Measurements from ENCODE around the gene PALLD. TPM values are rescaled to one million over a fixed set of nuclear protein-coding genes. Genes with fewer than 3 reads are reported as not detected.

Gene PALLD
- total RNA-seq, 1 experiment from 2014 or later: 18.3 TPM

GRCh38 chr4:168619266-168619631 is 122.4 kb downstream of the PALLD start:
- no peak overlapping the region for H2BK15ac ChIP-seq (ENCODE audit: low read depth, low read length)
- H4K91ac ChIP-seq (ENCODE audit: insufficient read length, low read depth, low read length): no peak overlapping the region
- no peaks in the 10 kb centered on the region for H3K23me2 ChIP-seq (ENCODE audit: insufficient read length, low read depth, low read length, poor library complexity, severe bottlenecking)
- H4K8ac ChIP-seq (replicated peaks; ENCODE audit: insufficient read length, low read depth, low read length): no peak overlapping the region
- H3K27ac ChIP-seq (ENCODE audit: insufficient read length, low read depth, low read length): no peak overlapping the region
- Mint-ChIP-seq H3K4me1 (peaks cover 44 to 49% of the 10 kb centered on the region in 2 experiments), H3K36me3 (ENCODE audit: insufficient read depth in 1 of 3, low read depth in 3 of 3) (no peaks in the 10 kb centered on the region), H3K4me3 (no peak overlapping the region), H3K9me3 (no peaks in the 10 kb centered on the region), H3K27ac (no peak overlapping the region), H3K27me3 (ENCODE audit: low read depth) (no peaks in the 10 kb centered on the region)
- no peak overlapping the region for H3K56ac ChIP-seq (ENCODE audit: insufficient read length, low read depth, low read length)
- H3K9ac ChIP-seq (ENCODE audit: extremely low read depth, insufficient read length, low read length): no peak overlapping the region
- no peak overlapping the region for H2BK20ac ChIP-seq (ENCODE audit: low read depth, low read length, poor library complexity, severe bottlenecking)
- H2AK5ac ChIP-seq (ENCODE audit: insufficient read length, low read length): no peak overlapping the region
- no peak overlapping the region for H3K18ac ChIP-seq (ENCODE audit: insufficient read length, low read depth, low read length)
- H4K20me1 ChIP-seq (ENCODE audit: control insufficient read depth, insufficient read depth, insufficient read length): no peaks in the 10 kb centered on the region
- TF ChIP-seq CTCF (conservative IDR thresholded peaks at IDR 0.05): no peak
- H3K14ac ChIP-seq (ENCODE audit: insufficient read depth, low read length): no peak overlapping the region
- no peak overlapping the region for H4K5ac ChIP-seq (ENCODE audit: insufficient read length, low read depth, low read length)
- no peak overlapping the region for H2BK5ac ChIP-seq (ENCODE audit: insufficient read length, low read length)
- no peaks in the 10 kb centered on the region for H3K79me2 ChIP-seq (ENCODE audit: insufficient read depth, low read length)
- no peak overlapping the region for H3K4ac ChIP-seq (ENCODE audit: low read depth, low read length)
- H3K4me1 ChIP-seq (ENCODE audit: insufficient read depth, low read length): peaks cover 8% of the 10 kb centered on the region
- no peak overlapping the region for H2BK120ac ChIP-seq (ENCODE audit: low read depth, low read length, poor library complexity, severe bottlenecking)
- no peak overlapping the region for H2AFZ ChIP-seq (ENCODE audit: low read length)
- no peak overlapping the region for H3K4me2 ChIP-seq (ENCODE audit: insufficient read depth, insufficient read length, low read length)
- H3K9me3 ChIP-seq (ENCODE audit: control insufficient read depth, low read depth, low read length): no peaks in the 10 kb centered on the region
- H3T11ph ChIP-seq (ENCODE audit: low read length): no peak overlapping the region
- H2BK12ac ChIP-seq (ENCODE audit: insufficient read length, low read depth, low read length): no peak overlapping the region
- H3K79me1 ChIP-seq (ENCODE audit: insufficient read depth, low read depth, low read length, poor library complexity, severe bottlenecking): no peaks in the 10 kb centered on the region
- no peaks in the 10 kb centered on the region for H3K27me3 ChIP-seq (ENCODE audit: insufficient read depth, low read length)
- no peak for DNase-seq
- no peak overlapping the region for H3K23ac ChIP-seq (ENCODE audit: insufficient read length, low read depth, low read length)

Data from H9 (cell line).